ENCODE results near the gene ABHD17C.
"Not testable (repeated sequence)": the region's sequence is repeated elsewhere in the genome, so short reads cannot be mapped to it uniquely, and the experiment has no call there.

ABHD17C gene

DNA sequence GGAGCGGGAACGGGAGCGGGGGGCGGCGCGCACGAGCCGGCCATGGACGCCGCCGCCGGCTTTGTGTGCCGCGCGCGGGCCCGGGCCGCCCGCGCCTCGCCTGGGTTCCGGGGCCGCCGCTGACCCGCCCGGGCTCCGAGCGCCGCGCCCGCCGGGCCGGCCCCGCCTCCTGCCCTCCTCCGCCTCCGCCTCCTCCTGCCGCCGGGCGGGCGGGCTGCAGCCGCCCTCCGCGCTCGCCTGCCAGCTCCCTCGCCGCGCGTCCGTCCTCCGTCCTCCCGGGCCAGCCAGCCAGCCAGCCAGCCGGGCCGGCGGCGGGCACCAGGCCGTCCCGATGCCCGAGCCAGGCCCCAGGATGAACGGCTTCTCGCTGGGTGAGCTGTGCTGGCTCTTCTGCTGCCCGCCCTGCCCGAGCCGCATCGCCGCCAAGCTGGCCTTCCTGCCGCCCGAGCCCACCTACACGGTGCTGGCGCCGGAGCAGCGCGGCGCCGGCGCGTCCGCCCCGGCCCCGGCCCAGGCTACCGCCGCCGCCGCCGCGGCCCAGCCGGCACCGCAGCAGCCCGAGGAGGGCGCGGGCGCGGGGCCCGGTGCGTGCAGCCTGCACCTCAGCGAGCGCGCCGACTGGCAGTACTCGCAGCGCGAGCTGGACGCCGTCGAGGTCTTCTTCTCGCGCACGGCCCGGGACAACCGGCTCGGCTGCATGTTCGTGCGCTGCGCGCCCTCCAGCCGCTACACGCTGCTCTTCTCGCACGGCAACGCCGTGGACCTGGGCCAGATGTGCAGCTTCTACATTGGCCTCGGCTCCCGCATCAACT lies at the start of gene ABHD17C:
ABHD17C (plus strand) TSS at position 212 of the 812 bp plus-strand sequence; CDS start at position 332, 120 bp downstream.
- DNase-seq (ENCODE audit: low read depth in 2 of 2): peak; percentile 15 to 23

DNA sequence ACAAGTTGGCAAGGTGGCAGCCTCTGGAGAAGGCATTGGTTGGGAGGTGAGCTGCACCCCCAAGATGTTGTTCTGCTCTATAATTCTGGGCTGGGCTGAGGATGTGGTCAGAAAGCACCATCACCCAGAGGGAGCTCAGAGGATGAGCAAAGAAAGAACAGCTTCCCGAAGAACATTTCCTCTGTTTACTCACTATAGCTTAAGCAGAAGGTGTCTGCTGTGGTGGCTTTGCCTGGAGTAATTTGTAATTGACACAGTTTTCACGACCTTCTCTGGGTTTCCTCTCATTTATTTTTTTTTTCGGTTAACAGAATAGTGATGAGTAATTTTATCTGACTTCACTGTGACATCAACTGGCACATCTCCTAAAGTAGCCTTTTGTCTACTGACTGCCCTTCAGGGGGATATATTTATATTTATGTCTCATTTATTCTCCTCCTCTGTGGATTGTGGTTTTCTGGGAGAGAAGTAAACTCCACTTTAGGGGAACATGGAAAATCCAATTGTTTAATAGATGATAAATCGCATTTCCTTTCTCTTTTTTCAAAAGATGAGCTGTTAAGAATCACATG lies 49.5 kb upstream of the ABHD17C start:
- DNase-seq (ENCODE audit: low read depth in 2 of 2): no peak

DNA sequence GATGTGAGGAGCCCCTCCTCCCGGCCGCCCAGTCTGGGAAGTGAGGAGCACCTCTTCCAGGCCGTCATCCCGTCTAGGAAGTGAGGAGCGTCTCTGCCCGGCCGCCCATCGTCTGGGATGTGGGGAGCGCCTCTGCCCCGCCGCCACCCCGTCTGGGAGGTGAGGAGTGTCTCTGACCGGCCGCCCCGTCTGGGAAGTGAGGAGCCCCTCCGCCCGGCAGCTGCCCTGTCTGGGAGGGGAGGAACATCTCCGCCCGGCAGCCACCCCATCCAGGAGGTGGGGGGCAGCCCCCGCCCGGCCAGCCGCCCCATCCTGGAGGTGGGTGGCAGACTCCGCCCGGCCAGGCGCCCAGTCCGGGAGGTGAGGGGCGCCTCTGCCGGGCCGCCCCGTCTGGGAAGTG lies 47.7 kb upstream of the ABHD17C start:
- not testable (repeated sequence) for DNase-seq (ENCODE audit: low read depth in 2 of 2)

DNA sequence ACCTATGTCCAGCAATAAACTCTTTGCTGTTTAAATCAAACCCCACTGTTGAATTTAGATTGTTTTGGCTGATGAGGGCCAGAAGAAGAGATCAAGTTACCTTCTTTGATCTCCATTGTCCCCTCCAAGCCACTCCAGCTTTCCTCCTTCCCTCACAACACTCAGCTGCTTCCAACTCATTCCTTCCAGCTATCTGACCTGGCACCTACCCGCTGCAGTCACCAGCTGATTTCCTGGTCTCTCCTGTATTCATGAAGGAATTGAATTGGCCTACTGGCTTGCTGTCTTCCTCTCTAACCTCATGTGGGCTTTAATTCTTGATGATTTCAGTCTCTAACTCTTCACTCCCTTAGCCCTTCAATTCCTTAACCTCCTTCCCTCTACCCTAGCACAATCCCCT lies 40.8 kb upstream of the ABHD17C start:
- DNase-seq (ENCODE audit: low read depth in 2 of 2): no peak

DNA sequence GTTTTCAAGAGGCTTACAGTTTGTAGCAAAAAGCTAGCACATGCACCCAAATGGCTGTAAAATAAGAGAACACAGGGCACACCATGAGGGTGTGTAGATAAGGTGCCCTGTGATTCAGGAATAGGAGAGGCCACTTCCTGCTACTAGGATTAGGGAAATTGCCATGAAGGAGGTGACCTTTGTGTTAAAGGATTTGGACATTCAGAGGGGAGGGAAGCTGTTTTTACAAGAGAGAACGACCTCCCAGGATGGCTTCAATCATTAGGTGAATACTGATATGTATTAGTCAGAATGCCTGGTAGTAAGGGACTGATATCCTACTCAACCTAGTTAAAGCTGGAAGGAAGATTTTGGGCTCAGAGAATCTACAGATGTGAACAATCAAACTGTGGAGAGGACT lies 35.7 kb upstream of the ABHD17C start:
- no peak for DNase-seq (ENCODE audit: low read depth in 2 of 2)

DNA sequence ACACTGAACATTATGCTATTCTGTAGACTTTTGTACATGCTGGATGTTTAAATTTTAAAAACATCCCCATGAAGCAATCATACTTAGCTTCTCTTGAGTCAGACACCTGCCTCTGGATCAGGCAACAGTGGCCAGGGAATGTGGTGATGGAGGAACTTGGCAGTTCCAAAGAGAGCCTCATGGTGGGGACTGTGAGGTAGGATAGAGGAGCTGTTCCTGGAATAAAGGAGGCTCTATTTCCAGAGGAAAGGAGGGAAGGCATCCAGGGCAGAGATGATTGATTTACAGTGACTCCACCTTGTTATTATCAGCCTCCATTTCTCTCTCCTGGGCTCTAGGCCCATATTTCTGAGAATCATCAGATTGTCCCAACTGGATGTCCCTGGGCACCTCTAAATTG lies 35.0 kb upstream of the ABHD17C start:
- no peak for DNase-seq (ENCODE audit: low read depth in 2 of 2)

DNA sequence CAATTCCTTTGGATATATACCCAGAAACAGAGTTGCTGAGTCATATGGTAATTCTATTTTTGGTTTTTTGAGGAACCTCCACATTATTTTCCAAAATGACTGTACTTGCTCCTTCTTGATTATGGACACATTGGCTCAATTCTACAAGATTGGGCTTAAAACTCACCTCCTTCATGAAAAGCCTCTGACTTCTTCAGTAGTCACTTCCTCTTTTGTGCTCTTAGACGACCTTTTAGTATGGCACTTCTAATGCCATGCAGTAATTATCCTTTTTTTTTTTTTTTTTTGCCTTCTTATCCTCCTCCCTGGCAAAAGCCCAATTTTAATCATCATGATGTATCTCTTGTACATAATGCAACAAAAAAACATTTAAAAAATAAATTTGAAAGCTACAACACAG lies 33.0 kb upstream of the ABHD17C start:
- DNase-seq (ENCODE audit: low read depth in 2 of 2): no peak

DNA sequence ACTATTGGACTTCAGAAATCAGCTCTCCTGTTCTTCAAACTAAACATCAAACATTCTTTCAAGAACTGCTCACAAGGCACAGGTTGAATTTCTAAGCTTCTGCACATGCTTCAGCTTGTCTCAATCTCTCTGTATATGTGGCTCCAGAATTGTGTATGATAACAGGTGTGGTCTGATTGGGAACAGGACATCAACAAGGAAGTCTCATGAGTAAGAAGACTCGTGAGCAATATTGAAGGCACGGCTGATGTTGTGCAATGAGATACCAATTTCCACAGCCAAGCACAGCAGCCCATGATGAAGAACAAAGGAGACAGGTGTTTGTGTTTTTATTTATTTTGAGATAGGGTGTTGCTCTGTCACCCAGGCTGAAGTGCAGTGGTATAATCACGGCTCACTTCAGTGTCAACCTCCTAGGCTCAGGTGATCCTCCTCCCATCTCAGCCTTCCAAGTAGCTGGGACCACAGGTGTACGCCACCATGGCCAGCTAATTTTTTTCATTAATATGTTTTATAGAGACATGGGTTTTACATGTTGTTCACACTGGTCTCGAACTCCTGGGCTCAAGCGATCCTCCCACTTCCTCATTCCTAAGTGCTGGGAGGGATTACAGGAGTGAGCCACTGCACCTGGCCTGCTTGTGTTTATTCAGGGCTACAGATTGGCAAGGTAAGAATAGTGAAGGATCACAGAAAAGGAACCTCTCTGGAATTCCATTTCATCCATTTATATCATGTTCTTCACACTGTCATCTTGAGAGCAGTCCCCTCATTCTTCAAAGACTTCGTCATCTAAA lies 32.2 kb upstream of the ABHD17C start:
- DNase-seq (ENCODE audit: low read depth in 2 of 2): no peak

DNA sequence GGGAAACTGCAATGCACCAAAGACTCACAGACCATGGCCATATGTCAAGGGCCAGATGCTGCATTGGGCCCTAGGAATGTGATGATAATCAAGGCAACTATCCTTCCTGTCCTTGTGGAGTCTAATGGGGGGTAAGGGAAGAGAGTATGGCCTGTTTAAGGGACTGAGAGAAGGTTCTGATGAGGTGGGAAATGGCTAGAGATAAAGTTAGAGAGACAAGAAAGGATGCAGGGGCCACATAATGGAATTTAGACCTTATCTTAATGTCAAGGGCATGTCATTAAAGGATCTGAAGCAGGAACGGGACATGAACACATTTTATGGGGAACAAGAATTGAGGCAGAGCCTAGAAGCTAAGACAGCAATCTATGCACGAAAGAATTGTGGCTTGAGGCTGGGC lies 30.0 kb upstream of the ABHD17C start:
- DNase-seq (ENCODE audit: low read depth in 2 of 2): no peak

DNA sequence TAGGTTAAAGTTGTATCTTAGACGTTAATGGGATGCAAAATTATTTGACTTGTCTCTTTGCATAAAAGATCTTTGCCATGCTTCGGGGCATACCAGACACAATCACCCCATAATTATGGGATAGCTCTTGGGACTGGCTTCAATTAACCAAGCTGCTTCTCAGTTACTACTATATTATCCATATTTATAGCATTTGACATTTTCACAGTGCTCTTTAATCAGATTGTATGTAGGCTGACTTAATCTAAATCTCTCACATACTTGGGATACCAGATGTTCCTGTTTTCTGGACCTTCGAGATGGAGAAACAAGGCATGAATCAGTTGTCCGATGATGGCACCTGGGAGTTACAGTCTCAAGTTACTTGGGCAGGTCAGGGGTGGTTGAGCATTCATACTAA lies 27.2 kb upstream of the ABHD17C start:
- no peak for DNase-seq (ENCODE audit: low read depth in 2 of 2)

DNA sequence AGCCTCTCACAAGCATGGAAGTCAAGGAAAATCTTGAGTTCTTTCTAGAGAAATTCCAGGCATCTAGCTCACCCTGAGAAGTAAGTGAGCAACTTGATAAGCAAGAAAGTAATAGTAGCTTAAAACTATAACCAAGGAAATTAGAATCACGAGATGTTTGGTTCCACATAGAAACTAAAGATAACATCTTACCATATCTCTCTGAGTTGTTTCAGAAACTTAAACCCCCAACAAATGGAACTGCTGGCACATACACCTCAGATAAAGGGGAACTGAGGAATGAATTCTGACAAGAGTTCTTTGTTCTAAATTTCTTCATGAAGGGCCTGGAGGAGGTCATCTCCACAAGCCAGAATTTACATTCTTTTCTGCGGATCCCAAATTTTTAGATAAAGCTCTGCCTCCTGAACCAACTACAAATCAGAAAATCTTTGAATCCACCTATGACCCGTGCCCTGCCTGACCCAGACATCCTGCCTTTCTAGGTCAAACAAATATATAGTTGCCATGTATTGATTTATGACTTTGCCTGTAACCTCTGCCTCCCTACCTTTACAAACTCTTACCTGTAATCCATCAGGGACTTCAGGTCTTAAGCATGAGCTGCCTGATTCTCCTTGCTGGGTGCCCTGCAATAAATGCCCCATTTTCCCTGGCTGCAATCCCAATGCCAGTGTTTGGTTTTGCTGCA lies 26.4 kb upstream of the ABHD17C start:
- no peak for DNase-seq (ENCODE audit: low read depth in 2 of 2)

DNA sequence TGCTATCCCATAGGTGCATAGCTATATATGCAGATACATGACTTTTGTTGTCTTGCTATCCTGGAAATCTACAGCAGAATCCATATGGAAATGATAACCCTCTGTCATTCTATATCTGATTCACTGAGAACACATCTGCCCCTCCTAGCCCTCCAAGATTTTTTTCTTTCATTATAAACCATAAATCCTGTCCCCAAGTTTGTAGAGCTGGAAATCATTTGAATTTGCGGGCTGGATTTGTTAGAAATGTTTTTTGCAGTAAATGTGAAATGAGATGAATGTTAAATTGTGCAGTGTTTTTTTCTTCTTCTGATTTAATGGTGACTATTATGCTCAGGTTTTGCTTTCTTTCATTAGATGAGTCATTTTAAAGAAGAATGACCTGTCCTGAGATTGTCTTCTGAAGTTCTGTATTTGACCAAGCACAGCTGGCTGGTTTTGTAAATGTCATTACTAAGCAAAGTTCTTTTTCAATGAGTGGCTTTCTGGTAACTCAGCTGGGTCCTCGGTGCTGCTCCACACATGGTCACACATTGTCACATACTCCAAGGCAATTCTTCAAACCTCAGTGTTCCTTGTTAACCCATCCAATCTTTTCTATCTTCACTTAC lies 25.3 kb upstream of the ABHD17C start:
- DNase-seq (ENCODE audit: low read depth in 2 of 2): no peak

DNA sequence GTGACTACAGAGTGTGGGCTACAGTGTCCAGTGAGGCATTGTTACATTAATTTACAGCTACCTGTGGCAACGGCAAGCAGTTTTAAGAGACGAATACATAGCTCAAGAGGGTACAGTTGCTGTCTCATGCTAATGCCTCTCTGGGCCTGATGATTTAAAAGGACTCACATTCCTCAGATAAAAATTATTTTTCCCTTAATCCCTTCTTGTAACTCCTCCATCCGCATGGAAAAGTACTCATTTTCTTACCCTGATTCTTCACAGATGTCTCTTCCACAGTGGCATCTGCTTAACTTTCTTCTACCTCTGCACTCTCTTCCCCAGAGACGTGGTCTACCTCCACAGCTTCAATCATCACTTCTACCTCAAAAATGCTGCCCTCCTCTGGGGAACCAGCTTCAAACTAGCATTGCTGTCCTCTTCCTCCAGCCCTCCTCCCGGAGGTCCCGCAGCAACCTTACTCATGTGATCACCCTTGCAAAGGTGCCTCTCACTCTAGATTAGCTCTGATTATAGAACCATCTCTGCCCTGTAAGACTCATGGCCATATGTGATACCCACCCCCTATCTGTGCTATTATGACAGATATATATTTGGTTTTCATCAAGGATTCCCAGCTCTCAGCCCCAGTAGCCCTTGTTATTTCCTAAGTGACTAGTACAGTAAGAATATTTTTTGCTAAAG lies 21.4 kb upstream of the ABHD17C start:
- DNase-seq (ENCODE audit: low read depth in 2 of 2): no peak

DNA sequence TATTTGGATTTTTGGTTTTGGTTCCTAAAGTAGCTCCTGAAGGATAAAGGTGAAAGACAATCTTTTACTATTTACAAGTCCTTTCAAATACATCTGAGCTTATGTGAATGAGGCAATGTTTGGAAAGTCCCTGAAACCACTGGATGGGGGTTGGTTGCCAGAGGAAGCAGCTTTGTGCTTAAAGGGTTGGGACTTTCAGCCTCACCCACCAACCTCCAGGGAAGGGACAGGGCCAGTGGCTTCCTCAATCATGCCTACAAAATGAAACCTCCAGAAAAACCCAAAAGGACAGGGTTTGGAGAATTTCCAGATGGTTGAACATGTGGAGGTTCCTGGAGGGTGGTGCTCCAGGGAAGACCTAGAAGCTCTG lies 20.9 kb upstream of the ABHD17C start:
- no peak for DNase-seq (ENCODE audit: low read depth in 2 of 2)

DNA sequence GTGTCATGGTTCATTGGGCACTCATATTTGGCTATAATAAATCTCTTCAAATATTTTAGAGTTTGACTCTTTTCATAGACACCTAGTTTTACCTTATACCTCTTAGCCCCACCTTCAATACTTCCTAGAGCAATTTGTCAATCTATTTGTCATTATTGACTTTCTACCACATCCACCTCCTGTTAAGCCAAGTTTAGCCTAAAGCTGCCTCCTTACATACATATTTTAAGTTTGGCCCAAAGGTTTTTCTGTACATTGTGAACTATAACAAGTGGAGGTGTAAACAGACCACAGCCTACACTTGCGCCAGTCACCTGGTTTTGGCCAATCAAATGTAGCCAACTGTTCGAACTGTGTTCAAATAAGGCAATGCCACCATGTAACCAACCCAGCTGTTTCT lies 18.1 kb upstream of the ABHD17C start:
- DNase-seq (ENCODE audit: low read depth in 2 of 2): no peak

DNA sequence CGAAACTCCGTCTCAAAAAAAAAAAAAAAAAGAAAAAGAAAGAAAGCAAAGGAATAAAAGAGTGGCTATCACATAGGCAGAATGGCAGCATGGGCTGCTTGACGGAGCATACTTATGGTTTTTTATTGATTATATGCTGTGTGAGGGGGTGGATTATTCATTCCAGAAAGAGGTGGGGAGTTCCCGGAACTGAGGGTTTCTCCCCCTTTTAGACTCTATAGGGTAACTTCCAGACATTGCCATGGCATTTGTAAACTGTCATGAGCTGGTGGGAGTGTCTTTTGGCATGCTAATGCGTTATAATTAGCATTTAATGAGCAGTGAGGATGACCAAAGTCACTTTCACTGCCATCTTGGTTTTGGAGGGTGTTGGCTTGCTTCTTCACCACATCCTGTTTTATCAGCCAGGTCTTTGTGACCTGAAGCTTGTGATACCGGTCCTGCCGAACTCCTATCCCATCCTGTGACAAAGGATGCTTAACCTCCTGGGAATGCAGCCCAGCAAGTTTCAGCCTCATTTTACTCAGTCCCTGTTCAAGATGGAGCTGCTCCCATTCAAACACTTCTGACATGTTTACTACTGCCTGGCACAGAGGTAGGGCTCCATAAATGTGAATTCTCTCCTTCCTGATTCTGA lies 15.8 kb upstream of the ABHD17C start:
- DNase-seq (ENCODE audit: low read depth in 2 of 2): no peak

DNA sequence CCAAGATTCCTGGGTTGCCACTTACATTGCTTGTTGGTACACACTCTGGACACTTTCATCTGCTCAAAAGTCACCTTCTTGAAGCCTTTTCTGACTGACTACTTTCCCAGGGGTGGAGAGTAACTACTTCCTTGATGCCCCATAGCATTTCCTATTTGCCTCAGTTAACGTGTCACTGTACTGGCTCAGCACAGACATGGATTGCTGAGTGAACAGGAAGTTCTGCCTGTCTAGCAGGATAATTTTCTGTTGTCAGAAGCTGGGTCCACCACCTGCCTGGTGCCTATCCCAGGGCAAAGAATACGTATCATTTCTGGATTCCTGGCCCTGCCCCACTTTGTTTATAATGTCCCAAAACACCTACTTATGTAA lies 15.3 kb upstream of the ABHD17C start:
- no peak for DNase-seq (ENCODE audit: low read depth in 2 of 2)

DNA sequence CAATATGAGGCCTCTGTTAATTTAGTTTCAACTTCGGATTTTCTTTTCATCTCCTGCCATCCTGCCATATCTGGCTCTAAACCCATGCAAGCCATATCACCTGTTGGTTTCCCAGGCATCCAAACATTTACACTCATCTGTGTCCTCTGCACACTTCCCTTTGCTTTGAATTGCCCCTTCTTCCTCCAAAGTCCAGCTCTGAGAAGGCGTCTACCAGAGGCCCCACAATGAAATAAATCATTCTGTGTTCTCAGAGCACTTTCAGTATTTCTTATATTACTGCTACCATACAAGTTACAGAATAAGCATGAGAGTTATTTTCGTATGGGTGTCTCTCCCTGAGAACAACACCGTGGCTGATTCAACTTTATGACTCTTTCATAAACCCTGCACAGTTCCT lies 12.9 kb upstream of the ABHD17C start:
- no peak for DNase-seq (ENCODE audit: low read depth in 2 of 2)

DNA sequence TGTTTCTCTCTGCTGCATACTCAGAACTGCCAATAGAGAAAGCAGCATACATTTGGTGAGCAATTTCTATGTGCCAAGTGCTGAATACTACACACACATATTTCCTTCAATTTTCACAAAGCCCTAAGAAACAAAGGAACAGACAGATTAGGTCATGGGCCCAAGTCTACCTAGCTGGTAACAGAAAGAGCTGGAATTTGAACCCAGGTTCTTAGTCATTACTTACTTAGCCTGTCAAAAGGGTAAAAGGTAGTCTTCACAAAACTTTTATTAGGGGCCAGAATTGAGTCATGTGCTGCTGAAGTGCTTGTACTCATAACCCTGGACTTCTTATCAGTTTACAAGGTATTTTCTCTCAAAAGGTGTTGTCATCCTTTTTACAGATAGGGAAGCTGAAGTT lies 10.4 kb upstream of the ABHD17C start:
- no peak for DNase-seq (ENCODE audit: low read depth in 2 of 2)

DNA sequence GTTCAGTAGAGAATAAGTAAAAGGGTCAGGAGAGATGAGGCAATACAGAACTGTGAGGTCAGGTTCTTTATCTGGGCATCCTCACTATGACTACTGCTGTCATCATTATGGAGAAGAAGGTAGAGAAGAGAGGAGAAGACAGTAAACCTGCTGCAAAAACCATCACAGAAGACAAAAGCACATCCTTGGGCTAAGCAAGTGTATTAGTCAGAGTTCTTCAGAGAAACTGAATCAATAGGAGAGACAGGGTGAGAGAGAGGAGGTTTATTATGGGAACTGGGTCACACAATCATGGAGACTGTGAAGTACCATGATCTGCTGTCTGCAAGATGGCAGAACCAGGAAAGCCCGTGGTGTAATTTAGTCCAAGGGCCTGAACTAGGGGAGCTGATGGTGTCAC lies 9.5 kb upstream of the ABHD17C start:
- no peak for DNase-seq (ENCODE audit: low read depth in 2 of 2)

DNA sequence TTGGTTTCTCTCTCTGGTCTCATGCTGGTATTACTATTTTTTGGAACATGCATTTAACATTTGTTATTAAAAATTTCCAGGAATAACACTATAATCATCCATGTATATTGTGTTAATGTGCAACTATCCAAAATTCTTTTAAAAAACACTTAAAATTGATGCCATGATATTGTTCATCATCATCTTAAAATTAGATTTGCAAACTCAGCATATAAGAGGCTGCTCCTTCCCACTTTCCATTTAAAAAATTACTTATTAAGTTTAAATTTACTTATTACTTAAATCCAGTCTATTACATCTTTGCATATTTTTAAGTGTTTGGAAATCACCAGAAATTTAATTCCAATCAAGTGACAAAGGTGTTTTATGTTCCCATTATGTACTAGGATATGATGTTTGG lies 5.8 kb upstream of the ABHD17C start:
- no peak for DNase-seq (ENCODE audit: low read depth in 2 of 2)

Data from stimulated activated CD8-positive, alpha-beta memory T cell treated with anti-CD3 and anti-CD28 coated beads, Interleukin-15, amount 100 ng/mL, for 48 hours (primary cell).